HCT116 (cell line): Measurements from ENCODE around the gene SLC16A7. TPM values are rescaled to one million over a fixed set of nuclear protein-coding genes. Genes with fewer than 3 reads are reported as not detected.

Experiments used
- ATAC-seq: fragments of 200-7000 bp; cut with Tn5 transposase; 2 replicates; pipeline ENCODE4 v1.9.1; 2020; ENCODE audit warnings: mild to moderate bottlenecking, moderate library complexity
- BruUV-seq: library from RNA; stranded (reverse); fragments of 400-500 nt; replicated peaks from 2 replicates; lab custom pipeline; 2021; lab: Mats Ljungman, UMichigan
- CTCF ChIA-PET: fragments of 300-600 bp; sonication (Branson Sonifier 250); formaldehyde crosslinking; loops from one replicate; lab custom pipeline; 2021; ENCODE audit warnings: antibody characterized with exemption; lab: Charles Lee
- POLR2A ChIA-PET: fragments of 300-600, 350-600 bp; sonication (Branson Sonifier 250); formaldehyde crosslinking; loops from one replicate; lab custom pipeline; 2021; ENCODE audit warnings: antibody characterized with exemption; lab: Charles Lee
- RAD21 ChIA-PET, 2 experiments: fragments of 300-600 bp; sonication (Branson Sonifier 250); formaldehyde crosslinking; loops; one replicate each; lab custom pipeline; 2023; ENCODE audit warnings: low total read pairs in 2 of 2; ENCODE audit not compliant: uncharacterized antibody in 2 of 2, unreplicated experiment in 2 of 2, low non-redundant PET in 1 of 2; lab: Charles Lee
- DNase-seq: peaks from one replicate; pipeline ENCODE4 v3.0.0-alpha.2; 2010; ENCODE audit warnings: low read depth, low spot score
- H2AFZ ChIP-seq: fragments of 200-600 bp; shearing (Covaris generic), sonication (generic); 2 replicates; pipeline ENCODE4 v1.6.1; 2017; ENCODE audit warnings: low read depth, mixed run types, mixed read lengths, antibody characterized with exemption, low read length; ENCODE audit not compliant: poor library complexity, severe bottlenecking
- H3K27ac ChIP-seq: 2 replicates; pipeline ENCODE4 v1.5.1; 2012; ENCODE audit warnings: low read depth, low read length
- H3K27me3 ChIP-seq: fragments of 200-600 bp; sonication (generic); 2 replicates; pipeline ENCODE4 v1.6.1; 2016; ENCODE audit warnings: mixed run types, low read length, mixed read lengths; ENCODE audit not compliant: insufficient read depth
- H3K36me3 ChIP-seq, 2 experiments: fragments of 200-500 bp in 1 of 2; fragments of 200-600 bp in 1 of 2; sonication (Bioruptor generic) in 1 of 2; sonication (generic) in 1 of 2; 2 replicates each; pipeline versions ENCODE4 v1.5.1 to v1.6.1; 2014 to 2016; ENCODE audit warnings: low read length in 2 of 2, inconsistent platforms in 1 of 2, mixed read lengths in 1 of 2, mixed run types in 1 of 2; ENCODE audit not compliant: insufficient read depth in 2 of 2, control insufficient read depth in 1 of 2
- H3K4me1 ChIP-seq, 2 experiments: fragments of 200-600 bp in 1 of 2; sonication (generic) in 1 of 2; 2 replicates each; pipeline versions ENCODE4 v1.5.1 to v1.6.1; 2012 to 2017; ENCODE audit warnings: low read length in 2 of 2, inconsistent platforms in 1 of 2, mild to moderate bottlenecking in 1 of 2, mixed read lengths in 1 of 2, mixed run types in 1 of 2, moderate library complexity in 1 of 2; ENCODE audit not compliant: insufficient read depth in 2 of 2, control insufficient read depth in 1 of 2
- H3K4me2 ChIP-seq: fragments of 200-600 bp; sonication (generic); 2 replicates; pipeline ENCODE4 v1.6.1; 2017; ENCODE audit warnings: mixed run types, low read length, mixed read lengths
- H3K4me3 ChIP-seq, 2 experiments: fragments of 200-600 bp in 1 of 2; sonication (generic) in 1 of 2; replicated peaks in 1 of 2; 2 replicates each; pipeline ENCODE4 v1.5.1; 2011 to 2016; ENCODE audit warnings: low read length in 2 of 2, control low read depth in 1 of 2, low read depth in 1 of 2, mild to moderate bottlenecking in 1 of 2, mixed read lengths in 1 of 2, mixed run types in 1 of 2
- H3K79me2 ChIP-seq: fragments of 200-600 bp; sonication (generic); 2 replicates; pipeline ENCODE4 v1.6.1; 2017; ENCODE audit warnings: mild to moderate bottlenecking, mixed run types, low read length, moderate library complexity, mixed read lengths; ENCODE audit not compliant: insufficient read depth
- H3K9ac ChIP-seq: fragments of 200-600 bp; sonication (generic); 2 replicates; pipeline ENCODE4 v1.6.1; 2016; ENCODE audit warnings: low read length, mixed read lengths
- H3K9me2 ChIP-seq: fragments of 200-600 bp; sonication (generic), shearing (Covaris generic); 2 replicates; pipeline ENCODE4 v1.6.1; 2017; ENCODE audit warnings: mixed run types, mild to moderate bottlenecking, moderate library complexity; ENCODE audit not compliant: insufficient read depth
- H3K9me3 ChIP-seq, 2 experiments: fragments of 200-500 bp in 1 of 2; fragments of 200-600 bp in 1 of 2; sonication (Bioruptor generic) in 1 of 2; sonication (generic) in 1 of 2; 2 replicates each; pipeline ENCODE4 v1.6.1; 2014 to 2017; ENCODE audit warnings: low read length in 2 of 2, mixed read lengths in 2 of 2, inconsistent platforms in 1 of 2, low read depth in 1 of 2, mild to moderate bottlenecking in 1 of 2, mixed run types in 1 of 2, moderate library complexity in 1 of 2; ENCODE audit not compliant: control insufficient read depth in 1 of 2, insufficient read depth in 1 of 2
- H4K20me1 ChIP-seq: fragments of 200-600 bp; sonication (generic), shearing (Covaris generic); 2 replicates; pipeline ENCODE4 v1.6.1; 2017; ENCODE audit warnings: mixed run types, mild to moderate bottlenecking, moderate library complexity; ENCODE audit not compliant: insufficient read depth
- EGR1 ChIP-seq: IDR thresholded peaks from 2 replicates; pipeline ENCODE4 v1.6.1; 2012; ENCODE audit warnings: low read depth
- EZH2 ChIP-seq: fragments of 200-600 bp; sonication (generic); IDR thresholded peaks from 2 replicates; pipeline ENCODE4 v1.6.1; 2017; ENCODE audit warnings: antibody characterized with exemption, mixed run types
- FOSL1 ChIP-seq: IDR thresholded peaks from 2 replicates; pipeline ENCODE4 v1.6.1; 2012; ENCODE audit warnings: low read depth
- JUND ChIP-seq: IDR thresholded peaks from 2 replicates; pipeline ENCODE4 v1.6.1; 2012
- POLR2A ChIP-seq: IDR thresholded peaks from 2 replicates; pipeline ENCODE4 v1.7.0; 2011; ENCODE audit warnings: borderline replicate concordance; ENCODE audit not compliant: insufficient read depth, insufficient read length; ENCODE audit errors: extremely low read depth
- POLR2AphosphoS5 ChIP-seq: IDR thresholded peaks from 2 replicates; pipeline ENCODE4 v1.6.1; 2011; ENCODE audit warnings: mild to moderate bottlenecking, low read depth, low read length, moderate library complexity
- RAD21 ChIP-seq: IDR thresholded peaks from 2 replicates; pipeline ENCODE4 v1.6.1; 2012; ENCODE audit warnings: low read depth, mild to moderate bottlenecking
- SIN3A ChIP-seq: IDR thresholded peaks from 2 replicates; pipeline ENCODE4 v1.6.1; 2012; ENCODE audit warnings: low read depth
- SP1 ChIP-seq: IDR thresholded peaks from 2 replicates; pipeline ENCODE4 v1.6.1; 2012; ENCODE audit warnings: low read depth
- TCF7L2 ChIP-seq: IDR thresholded peaks from 2 replicates; pipeline ENCODE4 v1.7.0; 2011; ENCODE audit warnings: borderline replicate concordance, inconsistent platforms; ENCODE audit not compliant: insufficient read depth, insufficient read length; ENCODE audit errors: extremely low read depth
- ZNF274 ChIP-seq: fragments of 200-500 bp; sonication (Bioruptor generic); IDR thresholded peaks from 2 replicates; pipeline ENCODE4 v1.6.1; 2014; ENCODE audit warnings: mild to moderate bottlenecking, low read depth, low read length, inconsistent platforms
- intact Hi-C: fragments of 100-400 bp; cut with micrococcal nuclease; formaldehyde crosslinking; loops from 2 replicates; pipeline ENCODE4 v1.10.0; 2022
- total RNA-seq: library from RNA; stranded (reverse); gene quantifications from one replicate; pipeline ENCODE4 v1.2.1, GENCODE V29; 2021; ENCODE audit not compliant: unreplicated experiment
- TF ChIP-seq, protein P1 (sequence below), 3 experiments: fragments of 200-600 bp in 1 of 3; sonication (generic) in 1 of 3; IDR thresholded peaks in 2 of 3; conservative IDR thresholded peaks in 1 of 3; 2 replicates each; pipeline ENCODE4 v1.5.1; 2012 to 2017; ENCODE audit warnings: low read depth in 2 of 3, low read length in 2 of 3, antibody characterized with exemption in 1 of 3, borderline replicate concordance in 1 of 3, control low read depth in 1 of 3, mild to moderate bottlenecking in 1 of 3, mixed read lengths in 1 of 3, mixed run types in 1 of 3, moderate library complexity in 1 of 3; ENCODE audit not compliant: insufficient read depth in 1 of 3

The SLC16A7 gene
- total RNA-seq, 1 experiment from 2014 or later = 10.0 TPM

DNA sequence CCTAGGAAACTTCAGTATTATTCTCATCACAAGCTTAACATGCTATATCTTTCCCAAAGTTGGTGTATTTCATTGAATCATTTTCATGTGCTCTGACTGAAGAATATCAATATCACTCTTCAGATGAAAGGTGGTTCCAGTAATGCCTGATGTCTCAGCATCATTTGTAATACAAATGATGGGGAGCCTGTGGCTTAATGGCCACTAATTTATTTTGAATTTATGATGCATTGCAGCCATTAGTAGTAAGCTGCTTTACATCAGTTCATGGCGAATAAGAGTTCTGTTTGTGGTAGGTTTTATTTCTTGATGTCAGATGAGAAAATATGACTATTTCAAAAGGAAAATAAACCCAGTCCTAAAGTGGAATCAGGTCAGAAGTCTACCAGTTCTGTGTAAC is 139.4 kb downstream of the SLC16A7 start:
- Histone ChIP-seq H3K9ac (no peak overlapping the region), H3K9me2 (no peaks in the 10 kb centered on the region), H3K4me3 (no peak overlapping the region), H3K27ac (no peak overlapping the region), H3K27me3 (no peaks in the 10 kb centered on the region), H4K20me1 (no peaks in the 10 kb centered on the region), H3K4me2 (no peak overlapping the region), H3K4me1 (peaks cover 3 to 7% of the 10 kb centered on the region in 2 experiments; a peak in 3 of 4 replicates), H3K9me3 (no peaks in the 10 kb centered on the region), H2AFZ (no peak overlapping the region), H3K36me3 (no peaks in the 10 kb centered on the region), H3K79me2 (no peaks in the 10 kb centered on the region)
- BruUV-seq = no TSS peak
- ChIA-PET CTCF (no interaction called here), POLR2A (no interaction called here), RAD21 (no interaction called here)
- intact Hi-C loops = no loop called here
- ATAC-seq (no peak), DNase-seq (no peak)
- TF ChIP-seq SP1 = no peak
- no peak for TF ChIP-seq POLR2A
- TF ChIP-seq ZNF274 = no peak
- no peak for TF ChIP-seq EGR1
- no peak for TF ChIP-seq SIN3A

DNA sequence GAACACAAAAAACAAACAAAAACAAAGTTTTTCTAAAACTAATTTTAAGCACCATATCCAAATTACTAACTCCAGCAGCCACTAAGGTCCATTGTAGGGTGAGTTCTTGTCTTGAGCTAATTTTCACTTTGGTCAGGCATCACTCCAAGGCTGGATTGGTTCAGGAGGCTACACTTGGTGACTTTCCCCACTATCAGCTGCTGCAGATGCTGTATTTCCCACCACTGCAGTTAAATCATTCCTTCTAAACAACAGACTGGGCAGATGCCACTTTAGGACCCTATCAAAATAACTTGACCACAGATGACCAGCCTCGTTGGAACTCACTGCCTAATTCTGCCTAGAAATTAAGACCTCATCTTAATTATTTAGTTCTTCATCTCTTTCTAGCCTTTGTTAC is 140.5 kb downstream of the SLC16A7 start:
- ATAC-seq = no peak
- no TSS peak for BruUV-seq
- peaks cover 3 to 7% of the 10 kb centered on the region in 2 experiments; a peak in 3 of 4 replicates for H3K4me1 ChIP-seq
- H4K20me1 ChIP-seq = no peaks in the 10 kb centered on the region
- intact Hi-C loops = no loop called here
- no peak overlapping the region for H3K4me3 ChIP-seq
- H3K79me2 ChIP-seq = no peaks in the 10 kb centered on the region
- DNase-seq = no peak
- ChIA-PET POLR2A (no interaction called here), CTCF (no interaction called here), RAD21 (no interaction called here)
- H3K27ac ChIP-seq = no peak overlapping the region
- H3K36me3 ChIP-seq = no peaks in the 10 kb centered on the region
- no peak overlapping the region for H2AFZ ChIP-seq
- no peaks in the 10 kb centered on the region for H3K9me2 ChIP-seq
- no peaks in the 10 kb centered on the region for H3K9me3 ChIP-seq
- no peaks in the 10 kb centered on the region for H3K27me3 ChIP-seq
- no peak overlapping the region for H3K9ac ChIP-seq
- no peak overlapping the region for H3K4me2 ChIP-seq
- TF ChIP-seq FOSL1 (no peak), SP1 (no peak), JUND (no peak), EZH2 (no peak), POLR2AphosphoS5 (no peak), TCF7L2 (no peak), EGR1 (no peak), RAD21 (no peak), POLR2A (no peak)
- TF ChIP-seq, protein P1, sequence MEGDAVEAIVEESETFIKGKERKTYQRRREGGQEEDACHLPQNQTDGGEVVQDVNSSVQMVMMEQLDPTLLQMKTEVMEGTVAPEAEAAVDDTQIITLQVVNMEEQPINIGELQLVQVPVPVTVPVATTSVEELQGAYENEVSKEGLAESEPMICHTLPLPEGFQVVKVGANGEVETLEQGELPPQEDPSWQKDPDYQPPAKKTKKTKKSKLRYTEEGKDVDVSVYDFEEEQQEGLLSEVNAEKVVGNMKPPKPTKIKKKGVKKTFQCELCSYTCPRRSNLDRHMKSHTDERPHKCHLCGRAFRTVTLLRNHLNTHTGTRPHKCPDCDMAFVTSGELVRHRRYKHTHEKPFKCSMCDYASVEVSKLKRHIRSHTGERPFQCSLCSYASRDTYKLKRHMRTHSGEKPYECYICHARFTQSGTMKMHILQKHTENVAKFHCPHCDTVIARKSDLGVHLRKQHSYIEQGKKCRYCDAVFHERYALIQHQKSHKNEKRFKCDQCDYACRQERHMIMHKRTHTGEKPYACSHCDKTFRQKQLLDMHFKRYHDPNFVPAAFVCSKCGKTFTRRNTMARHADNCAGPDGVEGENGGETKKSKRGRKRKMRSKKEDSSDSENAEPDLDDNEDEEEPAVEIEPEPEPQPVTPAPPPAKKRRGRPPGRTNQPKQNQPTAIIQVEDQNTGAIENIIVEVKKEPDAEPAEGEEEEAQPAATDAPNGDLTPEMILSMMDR (IDR thresholded peaks at IDR 0.05 in 2 of 3, conservative IDR thresholded peaks at IDR 0.05 in 1 of 3; ENCODE audit: borderline replicate concordance in 1 of 3, insufficient read depth in 1 of 3, low read depth in 2 of 3, low read length in 2 of 3) = no peak
